ENCODE measurements around the gene STX4. TPM values are rescaled to one million over a fixed set of nuclear protein-coding genes. Genes with fewer than 3 reads are reported as not detected.

Gene STX4
- total RNA-seq, 1 donor = 26.8 TPM

DNA sequence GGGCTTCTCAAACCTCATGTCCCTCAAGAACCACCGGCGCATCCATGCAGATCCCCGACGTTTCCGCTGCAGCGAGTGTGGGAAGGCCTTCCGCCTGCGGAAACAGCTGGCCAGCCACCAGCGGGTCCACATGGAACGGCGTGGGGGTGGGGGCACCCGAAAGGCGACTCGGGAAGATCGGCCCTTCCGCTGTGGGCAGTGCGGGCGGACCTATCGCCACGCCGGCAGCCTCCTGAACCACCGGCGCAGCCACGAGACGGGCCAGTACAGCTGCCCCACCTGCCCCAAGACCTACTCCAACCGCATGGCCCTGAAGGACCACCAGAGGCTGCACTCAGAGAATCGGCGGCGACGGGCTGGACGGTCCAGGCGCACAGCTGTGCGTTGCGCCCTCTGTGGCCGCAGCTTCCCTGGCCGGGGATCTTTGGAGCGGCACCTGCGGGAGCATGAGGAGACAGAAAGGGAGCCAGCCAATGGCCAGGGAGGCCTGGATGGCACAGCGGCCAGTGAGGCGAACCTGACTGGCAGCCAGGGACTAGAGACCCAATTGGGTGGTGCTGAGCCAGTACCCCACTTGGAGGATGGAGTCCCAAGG is 46.8 kb downstream of the STX4 start:
- Histone ChIP-seq H3K4me1 (ENCODE audit: insufficient read depth, low read length) (peaks cover 3% of the 10 kb centered on the region), H3K4me3 (ENCODE audit: insufficient read depth, low read length) (no peak overlapping the region), H3K79me2 (ENCODE audit: insufficient read depth, low read length) (peaks cover 72% of the 10 kb centered on the region), H4K20me1 (ENCODE audit: insufficient read depth, low read length) (peaks cover 5% of the 10 kb centered on the region), H3K9me3 (ENCODE audit: low read depth, low read length) (no peaks in the 10 kb centered on the region), H2AFZ (ENCODE audit: low read length) (no peak overlapping the region), H3K27ac (ENCODE audit: low read depth, low read length) (no peak overlapping the region), H3K4me2 (ENCODE audit: insufficient read depth, low read length) (no peak overlapping the region), H3K36me3 (ENCODE audit: insufficient read depth, low read length) (peaks cover 45% of the 10 kb centered on the region), H3K27me3 (ENCODE audit: insufficient read depth, low read length) (no peaks in the 10 kb centered on the region)
- DNase-seq (ENCODE audit: insufficient read length, low spot score, missing footprints) = peak; percentile 27
- TF ChIP-seq, protein P1, sequence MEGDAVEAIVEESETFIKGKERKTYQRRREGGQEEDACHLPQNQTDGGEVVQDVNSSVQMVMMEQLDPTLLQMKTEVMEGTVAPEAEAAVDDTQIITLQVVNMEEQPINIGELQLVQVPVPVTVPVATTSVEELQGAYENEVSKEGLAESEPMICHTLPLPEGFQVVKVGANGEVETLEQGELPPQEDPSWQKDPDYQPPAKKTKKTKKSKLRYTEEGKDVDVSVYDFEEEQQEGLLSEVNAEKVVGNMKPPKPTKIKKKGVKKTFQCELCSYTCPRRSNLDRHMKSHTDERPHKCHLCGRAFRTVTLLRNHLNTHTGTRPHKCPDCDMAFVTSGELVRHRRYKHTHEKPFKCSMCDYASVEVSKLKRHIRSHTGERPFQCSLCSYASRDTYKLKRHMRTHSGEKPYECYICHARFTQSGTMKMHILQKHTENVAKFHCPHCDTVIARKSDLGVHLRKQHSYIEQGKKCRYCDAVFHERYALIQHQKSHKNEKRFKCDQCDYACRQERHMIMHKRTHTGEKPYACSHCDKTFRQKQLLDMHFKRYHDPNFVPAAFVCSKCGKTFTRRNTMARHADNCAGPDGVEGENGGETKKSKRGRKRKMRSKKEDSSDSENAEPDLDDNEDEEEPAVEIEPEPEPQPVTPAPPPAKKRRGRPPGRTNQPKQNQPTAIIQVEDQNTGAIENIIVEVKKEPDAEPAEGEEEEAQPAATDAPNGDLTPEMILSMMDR (IDR thresholded peaks at IDR 0.05; ENCODE audit: extremely low read depth, low read depth, low read length) = no peak

DNA sequence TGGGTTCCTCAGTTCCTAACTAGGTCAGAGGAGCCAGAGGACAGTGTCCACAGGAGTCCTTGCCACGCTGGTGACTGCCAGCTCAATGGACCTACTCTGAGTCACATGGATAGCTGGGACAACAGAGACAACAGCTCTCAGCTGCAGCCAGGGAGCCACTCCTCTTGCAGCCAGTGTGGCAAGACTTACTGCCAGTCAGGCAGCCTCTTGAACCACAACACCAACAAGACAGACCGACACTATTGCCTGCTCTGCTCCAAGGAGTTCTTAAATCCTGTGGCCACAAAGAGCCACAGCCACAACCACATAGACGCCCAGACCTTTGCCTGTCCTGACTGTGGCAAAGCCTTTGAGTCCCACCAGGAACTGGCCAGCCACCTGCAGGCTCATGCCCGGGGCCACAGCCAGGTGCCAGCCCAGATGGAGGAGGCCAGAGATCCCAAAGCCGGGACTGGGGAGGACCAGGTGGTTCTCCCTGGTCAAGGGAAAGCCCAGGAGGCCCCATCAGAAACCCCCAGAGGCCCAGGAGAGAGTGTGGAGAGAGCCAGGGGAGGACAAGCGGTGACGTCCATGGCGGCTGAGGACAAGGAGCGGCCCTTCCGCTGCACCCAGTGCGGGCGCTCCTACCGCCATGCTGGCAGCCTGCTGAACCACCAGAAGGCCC is 47.5 kb downstream of the STX4 start:
- Histone ChIP-seq H3K9me3 (ENCODE audit: low read depth, low read length) (no peaks in the 10 kb centered on the region), H3K4me2 (ENCODE audit: insufficient read depth, low read length) (no peak overlapping the region), H3K27me3 (ENCODE audit: insufficient read depth, low read length) (no peaks in the 10 kb centered on the region), H3K4me3 (ENCODE audit: insufficient read depth, low read length) (no peak overlapping the region), H2AFZ (ENCODE audit: low read length) (no peak overlapping the region), H3K4me1 (ENCODE audit: insufficient read depth, low read length) (no peaks in the 10 kb centered on the region), H3K79me2 (ENCODE audit: insufficient read depth, low read length) (peaks cover 65% of the 10 kb centered on the region), H3K36me3 (ENCODE audit: insufficient read depth, low read length) (peaks cover 45% of the 10 kb centered on the region), H3K27ac (ENCODE audit: low read depth, low read length) (no peak overlapping the region), H4K20me1 (ENCODE audit: insufficient read depth, low read length) (peaks cover 2% of the 10 kb centered on the region)
- TF ChIP-seq, protein P1 (IDR thresholded peaks at IDR 0.05; ENCODE audit: extremely low read depth, low read depth, low read length) = no peak
- DNase-seq (ENCODE audit: insufficient read length, low spot score, missing footprints) = peak; percentile 52

DNA sequence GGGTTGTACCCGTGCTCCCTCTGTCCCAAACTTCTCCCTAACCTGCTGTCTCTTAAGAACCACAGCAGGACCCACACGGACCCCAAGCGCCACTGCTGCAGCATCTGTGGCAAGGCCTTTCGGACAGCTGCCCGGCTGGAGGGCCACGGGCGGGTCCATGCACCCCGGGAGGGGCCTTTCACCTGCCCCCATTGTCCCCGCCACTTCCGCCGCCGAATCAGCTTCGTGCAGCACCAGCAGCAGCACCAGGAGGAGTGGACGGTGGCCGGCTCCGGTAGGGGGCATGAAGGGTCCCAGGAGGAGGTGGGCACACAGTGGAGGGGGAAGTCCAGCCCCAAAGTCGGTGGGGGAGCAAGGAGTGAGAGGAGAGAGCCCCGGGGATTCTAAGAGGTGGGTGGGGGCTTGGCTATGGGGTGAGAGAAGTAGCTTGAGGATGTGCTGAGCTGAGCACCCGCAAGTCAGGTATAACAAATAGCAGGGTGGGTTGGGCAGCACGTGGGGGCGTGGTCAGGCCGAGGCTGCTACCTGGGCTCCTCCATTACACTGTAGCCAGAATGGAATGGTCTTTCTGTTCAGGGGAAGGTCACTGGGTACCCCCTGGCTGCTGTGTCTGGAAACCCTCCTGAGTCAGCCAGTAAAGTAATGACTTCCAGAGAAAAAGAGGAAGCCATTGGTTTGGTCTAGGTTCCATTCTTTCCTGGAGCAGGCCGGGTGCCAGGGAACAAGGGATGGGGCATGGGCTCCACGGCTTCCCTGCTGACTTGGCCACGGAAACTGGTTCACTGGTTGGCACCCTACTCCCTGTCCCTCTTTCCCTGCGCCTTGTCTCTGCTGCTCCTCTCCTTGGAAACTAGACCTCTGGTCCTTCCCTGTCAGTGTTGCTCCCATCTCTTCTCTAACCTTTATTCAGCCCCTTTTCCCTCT is 48.3 kb downstream of the STX4 start:
- H3K27ac ChIP-seq (ENCODE audit: low read depth, low read length) = no peak overlapping the region
- H3K36me3 ChIP-seq (ENCODE audit: insufficient read depth, low read length) = peaks cover 40% of the 10 kb centered on the region
- no peak overlapping the region for H2AFZ ChIP-seq (ENCODE audit: low read length)
- no peak overlapping the region for H3K4me3 ChIP-seq (ENCODE audit: insufficient read depth, low read length)
- no peaks in the 10 kb centered on the region for H3K4me1 ChIP-seq (ENCODE audit: insufficient read depth, low read length)
- DNase-seq (ENCODE audit: insufficient read length, low spot score, missing footprints) = peak; percentile 72
- H3K4me2 ChIP-seq (ENCODE audit: insufficient read depth, low read length) = no peak overlapping the region
- H3K79me2 ChIP-seq (ENCODE audit: insufficient read depth, low read length) = peaks cover 57% of the 10 kb centered on the region
- no peaks in the 10 kb centered on the region for H3K9me3 ChIP-seq (ENCODE audit: low read depth, low read length)
- H4K20me1 ChIP-seq (ENCODE audit: insufficient read depth, low read length) = peaks cover 2% of the 10 kb centered on the region
- TF ChIP-seq, protein P1 (IDR thresholded peaks at IDR 0.05; ENCODE audit: extremely low read depth, low read depth, low read length) = no peak
- no peaks in the 10 kb centered on the region for H3K27me3 ChIP-seq (ENCODE audit: insufficient read depth, low read length)

Measured in osteoblast (primary cell).